ENCODE measurements around the gene TUBB8B.
"Not testable (repeated sequence)": the region's sequence is repeated elsewhere in the genome, so short reads cannot be mapped to it uniquely, and the experiment has no call there.

TUBB8B gene

GRCh38 chr18:95580-95979 is 46.2 kb upstream of the TUBB8B start:
- no CpG with 5 or more reads among the region's 18 CpGs for WGBS, 2 donors (ENCODE audit: extremely low coverage in 2 of 2, insufficient read length in 2 of 2, insufficient replicate concordance in 1 of 2)
- not testable (repeated sequence) for H3K27me3 ChIP-seq (ENCODE audit: control insufficient read depth in 3 of 3, insufficient read depth in 3 of 3, low read depth in 1 of 3, low read length in 3 of 3); H3K9me3 ChIP-seq (replicated peaks in 1 of 2; ENCODE audit: control insufficient read depth in 2 of 2, insufficient read depth in 1 of 2, low read depth in 1 of 2, low read length in 2 of 2); H2AK5ac ChIP-seq (ENCODE audit: low read depth, low read length); H2BK15ac ChIP-seq (ENCODE audit: low read length); H3K79me1 ChIP-seq (ENCODE audit: low read depth, low read length); H3K23ac ChIP-seq (ENCODE audit: low read depth, low read length, poor library complexity); H3K18ac ChIP-seq (ENCODE audit: low read length); H3K14ac ChIP-seq (ENCODE audit: low read length); H3K4ac ChIP-seq (ENCODE audit: low read length); DNase-seq (ENCODE audit: low spot score); H3K4me2 ChIP-seq (ENCODE audit: insufficient read depth, low read length, poor library complexity, severe bottlenecking); H4K8ac ChIP-seq (ENCODE audit: low read depth, low read length); H3K9ac ChIP-seq (ENCODE audit: low read depth, low read length, poor library complexity); H2BK120ac ChIP-seq (ENCODE audit: low read depth, low read length); H2AFZ ChIP-seq (ENCODE audit: low read length); H3K36me3 ChIP-seq (replicated peaks in 1 of 2; ENCODE audit: control insufficient read depth in 2 of 2, insufficient read depth in 2 of 2, low read length in 2 of 2); H2BK5ac ChIP-seq (ENCODE audit: low read length); H3K27ac ChIP-seq (replicated peaks; ENCODE audit: low read length); H2BK12ac ChIP-seq (ENCODE audit: low read length); H3K4me1 ChIP-seq (ENCODE audit: control insufficient read depth in 2 of 2, insufficient read depth in 1 of 2, low read depth in 1 of 2, low read length in 2 of 2); H4K91ac ChIP-seq (ENCODE audit: low read depth, low read length, poor library complexity); H3K4me3 ChIP-seq (ENCODE audit: low read length in 2 of 2)

- not testable (repeated sequence) for H3K79me1 ChIP-seq (ENCODE audit: low read depth, low read length); H3K4ac ChIP-seq (ENCODE audit: low read length); H3K36me3 ChIP-seq (replicated peaks in 1 of 2; ENCODE audit: control insufficient read depth in 2 of 2, insufficient read depth in 2 of 2, low read length in 2 of 2); H2BK12ac ChIP-seq (ENCODE audit: low read length); H3K9me3 ChIP-seq (replicated peaks in 1 of 2; ENCODE audit: control insufficient read depth in 2 of 2, insufficient read depth in 1 of 2, low read depth in 1 of 2, low read length in 2 of 2); DNase-seq (ENCODE audit: low spot score); H4K8ac ChIP-seq (ENCODE audit: low read depth, low read length); H2BK120ac ChIP-seq (ENCODE audit: low read depth, low read length); H3K18ac ChIP-seq (ENCODE audit: low read length); H3K4me2 ChIP-seq (ENCODE audit: insufficient read depth, low read length, poor library complexity, severe bottlenecking); H2BK15ac ChIP-seq (ENCODE audit: low read length); H3K4me1 ChIP-seq (ENCODE audit: control insufficient read depth in 2 of 2, insufficient read depth in 1 of 2, low read depth in 1 of 2, low read length in 2 of 2); H3K23ac ChIP-seq (ENCODE audit: low read depth, low read length, poor library complexity); H4K91ac ChIP-seq (ENCODE audit: low read depth, low read length, poor library complexity); H3K27ac ChIP-seq (replicated peaks; ENCODE audit: low read length); H2BK5ac ChIP-seq (ENCODE audit: low read length); H3K14ac ChIP-seq (ENCODE audit: low read length); H2AK5ac ChIP-seq (ENCODE audit: low read depth, low read length); H3K9ac ChIP-seq (ENCODE audit: low read depth, low read length, poor library complexity); H2AFZ ChIP-seq (ENCODE audit: low read length); H3K4me3 ChIP-seq (ENCODE audit: low read length in 2 of 2); H3K27me3 ChIP-seq (ENCODE audit: control insufficient read depth in 3 of 3, insufficient read depth in 3 of 3, low read depth in 1 of 3, low read length in 3 of 3)
- no CpG with 5 or more reads among the region's 6 CpGs for WGBS, 2 donors (ENCODE audit: extremely low coverage in 2 of 2, insufficient read length in 2 of 2, insufficient replicate concordance in 1 of 2)
Measured at GRCh38 chr18:93897-94408, 44.5 kb upstream of the TUBB8B start.

GRCh38 chr18:91561-91960 is 42.1 kb upstream of the TUBB8B start:
- H2BK15ac ChIP-seq (ENCODE audit: low read length); H3K23ac ChIP-seq (ENCODE audit: low read depth, low read length, poor library complexity): not testable (repeated sequence)
- WGBS, 2 donors (ENCODE audit: extremely low coverage in 2 of 2, insufficient read length in 2 of 2, insufficient replicate concordance in 1 of 2) = no CpG with 5 or more reads among the region's 1 CpG

GRCh38 chr18:90396-91193 is 41.2 kb upstream of the TUBB8B start:
- H2BK5ac ChIP-seq (ENCODE audit: low read length); H3K9me3 ChIP-seq (replicated peaks in 1 of 2; ENCODE audit: control insufficient read depth in 2 of 2, insufficient read depth in 1 of 2, low read depth in 1 of 2, low read length in 2 of 2): not testable (repeated sequence)

More at GRCh38 chr18:91561-91960, 42.1 kb upstream of the TUBB8B start:
- H3K79me1 ChIP-seq (ENCODE audit: low read depth, low read length); H3K9ac ChIP-seq (ENCODE audit: low read depth, low read length, poor library complexity); H3K27me3 ChIP-seq (ENCODE audit: control insufficient read depth in 3 of 3, insufficient read depth in 3 of 3, low read depth in 1 of 3, low read length in 3 of 3); H2AK5ac ChIP-seq (ENCODE audit: low read depth, low read length); H3K4me3 ChIP-seq (ENCODE audit: low read length in 2 of 2); H4K91ac ChIP-seq (ENCODE audit: low read depth, low read length, poor library complexity); H4K8ac ChIP-seq (ENCODE audit: low read depth, low read length); H3K4me1 ChIP-seq (ENCODE audit: control insufficient read depth in 2 of 2, insufficient read depth in 1 of 2, low read depth in 1 of 2, low read length in 2 of 2); H2BK12ac ChIP-seq (ENCODE audit: low read length); H3K18ac ChIP-seq (ENCODE audit: low read length); DNase-seq (ENCODE audit: low spot score); H3K14ac ChIP-seq (ENCODE audit: low read length); H3K36me3 ChIP-seq (replicated peaks in 1 of 2; ENCODE audit: control insufficient read depth in 2 of 2, insufficient read depth in 2 of 2, low read length in 2 of 2); H2BK5ac ChIP-seq (ENCODE audit: low read length); H3K4me2 ChIP-seq (ENCODE audit: insufficient read depth, low read length, poor library complexity, severe bottlenecking); H2BK120ac ChIP-seq (ENCODE audit: low read depth, low read length); H2AFZ ChIP-seq (ENCODE audit: low read length); H3K4ac ChIP-seq (ENCODE audit: low read length); H3K9me3 ChIP-seq (replicated peaks in 1 of 2; ENCODE audit: control insufficient read depth in 2 of 2, insufficient read depth in 1 of 2, low read depth in 1 of 2, low read length in 2 of 2); H3K27ac ChIP-seq (replicated peaks; ENCODE audit: low read length): not testable (repeated sequence)

More at GRCh38 chr18:90396-91193, 41.2 kb upstream of the TUBB8B start:
- H3K36me3 ChIP-seq (replicated peaks in 1 of 2; ENCODE audit: control insufficient read depth in 2 of 2, insufficient read depth in 2 of 2, low read length in 2 of 2); H3K14ac ChIP-seq (ENCODE audit: low read length); H2AK5ac ChIP-seq (ENCODE audit: low read depth, low read length); H3K4me1 ChIP-seq (ENCODE audit: control insufficient read depth in 2 of 2, insufficient read depth in 1 of 2, low read depth in 1 of 2, low read length in 2 of 2); H3K23ac ChIP-seq (ENCODE audit: low read depth, low read length, poor library complexity); H3K9ac ChIP-seq (ENCODE audit: low read depth, low read length, poor library complexity); H2AFZ ChIP-seq (ENCODE audit: low read length); H3K18ac ChIP-seq (ENCODE audit: low read length); H4K8ac ChIP-seq (ENCODE audit: low read depth, low read length); H3K4ac ChIP-seq (ENCODE audit: low read length); H3K79me1 ChIP-seq (ENCODE audit: low read depth, low read length); H3K27ac ChIP-seq (replicated peaks; ENCODE audit: low read length); H2BK120ac ChIP-seq (ENCODE audit: low read depth, low read length); H2BK15ac ChIP-seq (ENCODE audit: low read length); H3K27me3 ChIP-seq (ENCODE audit: control insufficient read depth in 3 of 3, insufficient read depth in 3 of 3, low read depth in 1 of 3, low read length in 3 of 3); DNase-seq (ENCODE audit: low spot score); H4K91ac ChIP-seq (ENCODE audit: low read depth, low read length, poor library complexity); H3K4me2 ChIP-seq (ENCODE audit: insufficient read depth, low read length, poor library complexity, severe bottlenecking); H3K4me3 ChIP-seq (ENCODE audit: low read length in 2 of 2); H2BK12ac ChIP-seq (ENCODE audit: low read length): not testable (repeated sequence)
- no CpG with 5 or more reads among the region's 17 CpGs for WGBS, 2 donors (ENCODE audit: extremely low coverage in 2 of 2, insufficient read length in 2 of 2, insufficient replicate concordance in 1 of 2)

Measured in neuronal stem cell (in vitro differentiated cells).